ENCODE results near the gene WNT6. TPM values are rescaled to one million over a fixed set of nuclear protein-coding genes. Genes with fewer than 3 reads are reported as not detected.
A peak's percentile ranks its signal among the peaks of the same experiment; 100 is the strongest.

Gene WNT6
- total and polyA plus RNA-seq, 2 experiments from 2014 or later: not detected

- TF ChIP-seq EZH2 (IDR thresholded peaks at IDR 0.05; ENCODE audit: insufficient read depth, poor library complexity, severe bottlenecking) (no peak), EZH2phosphoT487 (IDR thresholded peaks at IDR 0.05; ENCODE audit: insufficient read depth, low read depth) (no peak)
- Histone ChIP-seq H3K4me1 (ENCODE audit: insufficient read depth) (no peaks in the 10 kb centered on the region), H3K4me2 (ENCODE audit: unreplicated experiment) (no peak overlapping the region), H3F3A (ENCODE audit: insufficient read depth) (no peaks in the 10 kb centered on the region), H4K20me1 (ENCODE audit: insufficient read depth) (no peaks in the 10 kb centered on the region), H2AFZ (no peak overlapping the region), H3K36me3 (ENCODE audit: low read depth) (no peaks in the 10 kb centered on the region), H3K27ac (no peak overlapping the region), H3K79me2 (ENCODE audit: insufficient read depth) (no peaks in the 10 kb centered on the region), H3K9me3 (ENCODE audit: low read depth) (no peaks in the 10 kb centered on the region), H3K27me3 (replicated peaks; ENCODE audit: insufficient read depth) (no peaks in the 10 kb centered on the region; the same call in 1 of the 2 replicates), H3K4me3 (no peak overlapping the region), H3K9me2 (ENCODE audit: insufficient read depth) (no peaks in the 10 kb centered on the region), H3K9ac (no peak overlapping the region)
- 29% methylated on average over 3 of the region's 3 CpGs for WGBS, 2 experiments (ENCODE audit: low coverage in 1 of 2, low lambda C conversion rate in 2 of 2, missing lambda C conversion rate in 2 of 2)
- in situ Hi-C loops (cut with MboI): no loop called here
- DNase-seq: no peak
Observed at GRCh38 chr2:218851286-218851685, 8.3 kb upstream of the WNT6 start.

- H3K27me3 ChIP-seq (replicated peaks; ENCODE audit: insufficient read depth): peaks cover 7% of the 10 kb centered on the region
- in situ Hi-C loops (cut with MboI): no loop called here
Observed at GRCh38 chr2:218852911-218853667, 6.5 kb upstream of the WNT6 start.

GRCh38 chr2:218853766-218854165, 5.8 kb upstream of the WNT6 start:
- Histone ChIP-seq H3K27me3 (replicated peaks; ENCODE audit: insufficient read depth) (peaks cover 14% of the 10 kb centered on the region), H3K79me2 (ENCODE audit: insufficient read depth) (no peaks in the 10 kb centered on the region), H3K36me3 (ENCODE audit: low read depth) (no peaks in the 10 kb centered on the region), H4K20me1 (ENCODE audit: insufficient read depth) (no peaks in the 10 kb centered on the region), H3K27ac (no peak overlapping the region), H2AFZ (no peak overlapping the region), H3K4me2 (ENCODE audit: unreplicated experiment) (no peak overlapping the region), H3K9me2 (ENCODE audit: insufficient read depth) (no peaks in the 10 kb centered on the region), H3K4me3 (no peak overlapping the region), H3K9me3 (ENCODE audit: low read depth) (no peaks in the 10 kb centered on the region), H3F3A (ENCODE audit: insufficient read depth) (no peaks in the 10 kb centered on the region), H3K4me1 (ENCODE audit: insufficient read depth) (no peaks in the 10 kb centered on the region), H3K9ac (no peak overlapping the region)
- 43 to 44% methylated on average over 5 of the region's 5 CpGs for WGBS, 2 experiments (ENCODE audit: low coverage in 1 of 2, low lambda C conversion rate in 2 of 2, missing lambda C conversion rate in 2 of 2)
- DNase-seq: peak; percentile 57
- in situ Hi-C loops (cut with MboI): no loop called here
- TF ChIP-seq EZH2phosphoT487 (IDR thresholded peaks at IDR 0.05; ENCODE audit: insufficient read depth, low read depth) (no peak), EZH2 (IDR thresholded peaks at IDR 0.05; ENCODE audit: insufficient read depth, poor library complexity, severe bottlenecking) (no peak)

More at GRCh38 chr2:218852911-218853667, 6.5 kb upstream of the WNT6 start:
- no peak overlapping the region for H3K4me2 ChIP-seq (ENCODE audit: unreplicated experiment)
- TF ChIP-seq EZH2phosphoT487 (IDR thresholded peaks at IDR 0.05; ENCODE audit: insufficient read depth, low read depth) (no peak), EZH2 (IDR thresholded peaks at IDR 0.05; ENCODE audit: insufficient read depth, poor library complexity, severe bottlenecking) (no peak)
- H3K27ac ChIP-seq: no peak overlapping the region
- 25 to 26% methylated on average over 16 of the region's 16 CpGs for WGBS, 2 experiments (ENCODE audit: low coverage in 1 of 2, low lambda C conversion rate in 2 of 2, missing lambda C conversion rate in 2 of 2)
- H3K4me3 ChIP-seq: no peak overlapping the region
- no peaks in the 10 kb centered on the region for H3K36me3 ChIP-seq (ENCODE audit: low read depth)
- no peaks in the 10 kb centered on the region for H3K9me2 ChIP-seq (ENCODE audit: insufficient read depth)
- H3K79me2 ChIP-seq (ENCODE audit: insufficient read depth): no peaks in the 10 kb centered on the region
- H4K20me1 ChIP-seq (ENCODE audit: insufficient read depth): no peaks in the 10 kb centered on the region
- no peak overlapping the region for H3K9ac ChIP-seq
- no peaks in the 10 kb centered on the region for H3K9me3 ChIP-seq (ENCODE audit: low read depth)
- H3K4me1 ChIP-seq (ENCODE audit: insufficient read depth): no peaks in the 10 kb centered on the region
- peak; percentile 69 for DNase-seq
- no peaks in the 10 kb centered on the region for H3F3A ChIP-seq (ENCODE audit: insufficient read depth)
- no peak overlapping the region for H2AFZ ChIP-seq

DNA sequence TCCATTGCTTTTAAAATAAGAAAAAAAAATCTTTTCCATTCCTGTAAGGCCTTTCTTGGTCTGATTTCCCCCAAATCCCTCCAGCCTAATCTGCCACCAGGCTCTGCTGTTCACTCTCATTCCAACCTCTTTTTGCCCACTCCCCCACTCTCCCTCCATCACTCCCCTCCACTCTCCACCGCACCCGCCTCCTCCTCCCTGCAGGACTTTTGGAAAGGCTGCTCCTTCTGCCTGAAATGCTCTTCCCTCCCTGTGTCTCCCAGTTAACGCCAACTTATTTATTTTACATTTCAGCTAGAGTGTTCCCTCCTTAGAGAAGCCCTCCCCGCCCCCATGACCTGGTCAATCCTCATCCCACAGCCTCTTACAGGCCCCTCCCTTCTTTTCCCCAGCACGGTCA, 4.7 kb upstream of the WNT6 start:
- no peak overlapping the region for H3K9ac ChIP-seq
- peaks cover 21% of the 10 kb centered on the region for H3K27me3 ChIP-seq (replicated peaks; ENCODE audit: insufficient read depth)
- H3K4me1 ChIP-seq (ENCODE audit: insufficient read depth): no peaks in the 10 kb centered on the region
- H3K4me2 ChIP-seq (ENCODE audit: unreplicated experiment): no peak overlapping the region
- H3K9me3 ChIP-seq (ENCODE audit: low read depth): no peaks in the 10 kb centered on the region
- H3F3A ChIP-seq (ENCODE audit: insufficient read depth): no peaks in the 10 kb centered on the region
- H4K20me1 ChIP-seq (ENCODE audit: insufficient read depth): no peaks in the 10 kb centered on the region
- H2AFZ ChIP-seq: no peak overlapping the region
- DNase-seq: no peak
- 75 to 78% methylated on average over 5 of the region's 5 CpGs for WGBS, 2 experiments (ENCODE audit: low coverage in 1 of 2, low lambda C conversion rate in 2 of 2, missing lambda C conversion rate in 2 of 2)
- H3K27ac ChIP-seq: no peak overlapping the region
- no peaks in the 10 kb centered on the region for H3K79me2 ChIP-seq (ENCODE audit: insufficient read depth)
- in situ Hi-C loops (cut with MboI): no loop called here
- no peaks in the 10 kb centered on the region for H3K36me3 ChIP-seq (ENCODE audit: low read depth)
- TF ChIP-seq EZH2 (IDR thresholded peaks at IDR 0.05; ENCODE audit: insufficient read depth, poor library complexity, severe bottlenecking) (no peak), EZH2phosphoT487 (IDR thresholded peaks at IDR 0.05; ENCODE audit: insufficient read depth, low read depth) (no peak)
- no peaks in the 10 kb centered on the region for H3K9me2 ChIP-seq (ENCODE audit: insufficient read depth)
- no peak overlapping the region for H3K4me3 ChIP-seq
